ENCODE measurements around the gene FAM153A.
"Not testable (repeated sequence)": the region's sequence is repeated elsewhere in the genome, so short reads cannot be mapped to it uniquely, and the experiment has no call there.

The FAM153A gene
- total RNA-seq: 0 to 3.4 (median 0) reads per million in 17 experiments

- not testable (repeated sequence) for DNase-seq
These were observed at the start of gene FAM153A for GRCh38 chr5:177782792-177783633. TSS of gene FAM153A (minus strand) at chr5:177782899.

- not testable (repeated sequence) for DNase-seq
These were observed 49.6 kb upstream of the FAM153A start for GRCh38 chr5:177832287-177832686.

GRCh38 chr5:177826073-177826472, 43.4 kb upstream of the FAM153A start:
- DNase-seq: not testable (repeated sequence)

- DNase-seq: not testable (repeated sequence)
These were observed 42.1 kb upstream of the FAM153A start for GRCh38 chr5:177824776-177825175.

GRCh38 chr5:177822489-177822888, 39.8 kb upstream of the FAM153A start:
- not testable (repeated sequence) for DNase-seq

- not testable (repeated sequence) for DNase-seq
These were observed 37.0 kb upstream of the FAM153A start for GRCh38 chr5:177819664-177820063.

- DNase-seq: not testable (repeated sequence)
These were observed 30.2 kb upstream of the FAM153A start for GRCh38 chr5:177812814-177813425.

- DNase-seq: not testable (repeated sequence)
These were observed 29.6 kb upstream of the FAM153A start for GRCh38 chr5:177812160-177812743.

- not testable (repeated sequence) for DNase-seq
These were observed 26.7 kb upstream of the FAM153A start for GRCh38 chr5:177809209-177809913.

- not testable (repeated sequence) for DNase-seq
These were observed 25.7 kb upstream of the FAM153A start for GRCh38 chr5:177808420-177808819.

GRCh38 chr5:177807265-177807664, 24.6 kb upstream of the FAM153A start:
- DNase-seq: not testable (repeated sequence)

GRCh38 chr5:177801427-177801826, 18.7 kb upstream of the FAM153A start:
- DNase-seq: not testable (repeated sequence)

- DNase-seq: not testable (repeated sequence)
These were observed 15.6 kb upstream of the FAM153A start for GRCh38 chr5:177798237-177798840.

- not testable (repeated sequence) for DNase-seq
These were observed 10.6 kb upstream of the FAM153A start for GRCh38 chr5:177793272-177793671.

- not testable (repeated sequence) for DNase-seq
These were observed 8.9 kb upstream of the FAM153A start for GRCh38 chr5:177791649-177792048.

GRCh38 chr5:177782169-177782568, 530 bp downstream of the FAM153A start:
- not testable (repeated sequence) for DNase-seq

- DNase-seq: not testable (repeated sequence)
These were observed 11.5 kb downstream of the FAM153A start for GRCh38 chr5:177771206-177771605.

- DNase-seq: not testable (repeated sequence)
These were observed 12.1 kb downstream of the FAM153A start for GRCh38 chr5:177770646-177771045.

GRCh38 chr5:177763737-177764508, 18.8 kb downstream of the FAM153A start:
- DNase-seq: not testable (repeated sequence)

- peak in 3 of 4 experiments; percentile 0 to 39 (median 6) for DNase-seq
These were observed 21.7 kb downstream of the FAM153A start for GRCh38 chr5:177760954-177761353.

- not testable (repeated sequence) for DNase-seq
These were observed 35.3 kb downstream of the FAM153A start for GRCh38 chr5:177747354-177747753.
